Ectodermal cell (in vitro differentiated cells): ENCODE measurements around the gene ELAC2.

Source experiments
- H3K27ac ChIP-seq: 2 replicates; pipeline ENCODE4 v1.7.0; 2013; ENCODE audit warnings: mild to moderate bottlenecking, low read depth, low read length; ENCODE audit not compliant: insufficient read depth, poor library complexity, severe bottlenecking
- H3K27me3 ChIP-seq: 2 replicates; pipeline ENCODE4 v1.7.0; 2013; ENCODE audit warnings: mild to moderate bottlenecking, low read length; ENCODE audit not compliant: insufficient read depth, control insufficient read depth, poor library complexity, severe bottlenecking
- H3K36me3 ChIP-seq: one replicate; pipeline ENCODE4 v1.7.0; 2013; ENCODE audit warnings: low read length; ENCODE audit not compliant: control insufficient read depth, insufficient read depth
- H3K4me1 ChIP-seq: one replicate; pipeline ENCODE4 v1.7.0; 2013; ENCODE audit warnings: low read length; ENCODE audit not compliant: control insufficient read depth, insufficient read depth
- H3K4me3 ChIP-seq: 2 replicates; pipeline ENCODE4 v1.7.0; 2013; ENCODE audit warnings: low read depth, low read length, control low read depth; ENCODE audit not compliant: insufficient read depth
- H3K9me3 ChIP-seq: 2 replicates; pipeline ENCODE4 v1.7.0; 2013; ENCODE audit warnings: mild to moderate bottlenecking, low read length, moderate library complexity; ENCODE audit not compliant: control insufficient read depth
- WGBS, 2 experiments: methylation state at CpG; one replicate each; pipeline ENCODE4 v1.1.7; 2013; ENCODE audit warnings: missing lambda C conversion rate in 2 of 2; 5-methylcytosine and 5-hydroxymethylcytosine counted together

The ELAC2 gene

DNA sequence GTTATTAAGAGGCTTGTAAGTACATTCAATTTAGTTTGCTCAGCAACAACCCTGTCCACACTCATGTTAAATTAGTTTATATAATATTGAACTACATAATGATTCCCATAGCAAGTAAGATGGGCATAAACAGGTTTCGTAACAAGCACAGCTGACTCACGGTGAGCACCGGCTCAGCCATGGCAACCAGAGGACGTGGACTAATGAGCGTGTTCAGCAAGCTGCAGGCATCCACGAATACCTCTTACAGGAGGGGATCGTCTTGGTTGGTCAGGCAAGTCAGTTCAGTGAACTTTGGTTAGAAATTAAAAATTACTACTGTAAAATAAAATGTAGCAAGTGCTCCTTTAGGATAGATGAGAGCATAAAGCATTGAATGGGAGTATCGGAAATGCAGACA, 58.4 kb downstream of the ELAC2 start:
- no peaks in the 10 kb centered on the region for H3K4me1 ChIP-seq
- H3K9me3 ChIP-seq, result no peaks in the 10 kb centered on the region
- H3K4me3 ChIP-seq, result no peak overlapping the region
- H3K27me3 ChIP-seq, result no peaks in the 10 kb centered on the region
- 94 to 95% methylated on average over 8 of the region's 8 CpGs for WGBS, 2 experiments
- H3K36me3 ChIP-seq, result peaks cover 5% of the 10 kb centered on the region
- H3K27ac ChIP-seq, result no peak overlapping the region

DNA sequence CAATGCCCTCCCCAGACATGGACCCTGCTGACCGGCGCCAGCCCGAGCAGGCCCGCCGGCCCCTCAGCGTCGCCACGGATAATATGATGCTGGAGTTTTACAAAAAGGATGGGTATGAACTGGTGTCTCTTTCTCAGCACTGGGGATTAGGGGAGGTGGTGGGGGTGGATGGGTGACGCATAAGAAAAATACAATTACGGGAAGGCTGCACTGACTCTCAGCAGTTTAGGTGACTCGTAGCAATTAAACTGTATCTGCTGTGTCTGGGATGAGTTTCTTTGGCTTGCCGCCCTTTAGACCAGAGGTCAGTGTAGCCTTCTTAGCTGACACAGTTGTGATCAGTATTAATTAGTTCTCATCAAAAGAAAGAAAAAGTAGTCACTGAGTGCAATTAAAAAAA, 59.0 kb downstream of the ELAC2 start:
- Histone ChIP-seq H3K4me3 (no peak overlapping the region), H3K27ac (no peak overlapping the region), H3K36me3 (peaks cover 5% of the 10 kb centered on the region), H3K9me3 (no peaks in the 10 kb centered on the region), H3K27me3 (no peaks in the 10 kb centered on the region), H3K4me1 (no peaks in the 10 kb centered on the region)
- 96% methylated on average over 12 of the region's 12 CpGs for WGBS, 2 experiments

DNA sequence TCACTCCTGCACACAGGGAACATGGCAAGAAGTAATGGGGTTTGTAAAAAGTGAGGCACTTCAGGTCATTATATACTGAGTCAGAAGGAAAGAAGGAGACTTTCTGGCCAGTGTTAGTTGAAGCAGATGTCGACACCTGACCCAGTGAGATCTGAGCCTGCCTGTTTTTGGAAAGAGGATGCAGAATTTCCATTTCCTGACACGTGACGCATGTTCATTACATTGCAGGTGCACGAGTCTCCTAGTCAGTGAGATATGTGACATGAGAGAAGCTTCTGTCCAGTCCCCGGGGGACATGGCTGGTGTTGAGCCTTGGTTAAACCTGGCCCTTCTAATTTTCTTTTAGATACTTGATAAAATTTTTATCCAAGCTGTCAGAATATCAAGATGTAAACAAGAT, 62.3 kb downstream of the ELAC2 start:
- H3K4me3 ChIP-seq, result no peak overlapping the region
- no peaks in the 10 kb centered on the region for H3K27me3 ChIP-seq
- no peak overlapping the region for H3K27ac ChIP-seq
- H3K4me1 ChIP-seq, result no peaks in the 10 kb centered on the region
- WGBS, 2 experiments, result 89 to 94% methylated on average over 5 of the region's 5 CpGs
- H3K36me3 ChIP-seq, result peaks cover 5% of the 10 kb centered on the region
- no peaks in the 10 kb centered on the region for H3K9me3 ChIP-seq

DNA sequence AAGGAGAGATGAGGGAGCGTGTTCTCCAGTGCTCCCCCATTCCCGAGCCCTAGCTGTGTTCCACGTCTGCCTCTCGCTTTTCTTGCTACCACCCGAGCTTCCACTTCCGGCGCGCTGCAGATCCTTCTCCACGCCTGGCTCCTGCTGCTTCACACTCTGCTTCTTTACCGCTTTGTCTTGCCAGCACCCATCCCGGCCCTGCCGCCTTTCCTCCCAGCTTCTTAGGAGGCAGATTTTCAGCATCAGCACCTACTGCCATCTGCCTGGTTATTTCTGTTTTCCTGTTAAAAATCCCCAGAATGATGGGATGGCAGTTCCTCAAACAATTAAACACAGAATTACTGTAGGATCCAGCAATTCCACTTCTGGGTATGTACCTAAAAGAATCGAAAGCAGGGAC, 64.7 kb downstream of the ELAC2 start:
- 94 to 95% methylated on average over 13 of the region's 13 CpGs for WGBS, 2 experiments
- Histone ChIP-seq H3K27me3 (no peaks in the 10 kb centered on the region), H3K9me3 (no peaks in the 10 kb centered on the region), H3K27ac (no peak overlapping the region), H3K36me3 (peaks cover 8% of the 10 kb centered on the region), H3K4me1 (no peaks in the 10 kb centered on the region), H3K4me3 (no peak overlapping the region)

DNA sequence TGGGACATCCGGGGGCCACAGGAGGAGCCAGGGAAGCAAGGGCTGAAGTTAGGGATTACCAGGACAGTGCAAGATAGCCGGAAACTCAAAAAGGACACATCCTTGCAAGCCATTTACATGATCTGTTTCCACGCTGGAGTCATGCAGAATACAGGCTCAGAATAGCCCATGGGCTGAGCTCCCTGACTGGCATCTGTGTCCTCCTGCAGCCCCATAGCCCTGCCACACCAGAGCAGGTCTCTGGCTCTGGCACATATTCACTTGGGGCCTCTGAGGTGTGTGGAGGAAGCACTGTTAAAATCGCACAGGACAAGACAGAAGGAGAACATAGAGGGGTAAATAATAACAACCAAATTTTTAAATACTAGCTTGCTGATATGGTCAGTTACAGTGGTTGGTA, 65.8 kb downstream of the ELAC2 start:
- 93 to 95% methylated on average over 4 of the region's 4 CpGs for WGBS, 2 experiments

DNA sequence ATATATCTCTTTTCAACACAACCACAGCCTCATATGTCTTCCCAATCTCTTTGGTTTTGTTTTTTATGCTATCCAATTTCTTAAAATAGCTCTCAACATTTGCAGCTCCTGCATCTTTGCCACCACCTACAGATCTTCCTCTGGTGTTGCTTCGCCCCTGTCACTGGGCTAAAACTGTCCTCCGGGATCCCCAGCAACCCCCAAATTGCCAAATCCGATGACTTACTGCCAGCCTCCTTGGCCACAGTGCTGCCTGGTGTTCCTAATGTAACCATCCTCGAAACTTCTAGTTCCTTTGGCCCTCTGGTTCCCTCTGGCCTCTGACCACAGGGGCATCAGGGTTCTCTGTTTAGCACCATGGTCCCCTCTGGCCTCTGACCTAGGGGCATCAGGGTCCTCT, 70.8 kb downstream of the ELAC2 start:
- peaks cover 3% of the 10 kb centered on the region for H3K36me3 ChIP-seq
- H3K27ac ChIP-seq, result no peak overlapping the region
- 91 to 92% methylated on average over 4 of the region's 4 CpGs for WGBS, 2 experiments
- H3K9me3 ChIP-seq, result no peaks in the 10 kb centered on the region
- H3K4me1 ChIP-seq, result no peaks in the 10 kb centered on the region
- no peak overlapping the region for H3K4me3 ChIP-seq
- H3K27me3 ChIP-seq, result no peaks in the 10 kb centered on the region

More for the DNA sequence above, 65.8 kb downstream of the ELAC2 start:
- no peak overlapping the region for H3K4me3 ChIP-seq
- H3K9me3 ChIP-seq, result no peaks in the 10 kb centered on the region
- H3K36me3 ChIP-seq, result peaks cover 8% of the 10 kb centered on the region
- no peaks in the 10 kb centered on the region for H3K4me1 ChIP-seq
- H3K27me3 ChIP-seq, result no peaks in the 10 kb centered on the region
- no peak overlapping the region for H3K27ac ChIP-seq
